ENCODE data around the gene LRRC9.

LRRC9 gene

GRCh38 chr14:59959668-59960067 lies 39.7 kb downstream of the LRRC9 start:
- no peaks in the 10 kb centered on the region for H3K36me3 ChIP-seq (ENCODE audit: insufficient read depth, low read length)
- no peaks in the 10 kb centered on the region for H3K27me3 ChIP-seq (ENCODE audit: control insufficient read depth in 1 of 2, insufficient read depth in 2 of 2, low read length in 2 of 2)
- H3K4me1 ChIP-seq (ENCODE audit: insufficient read depth, low read length) = peaks cover 6% of the 10 kb centered on the region
- no peak overlapping the region for H3K27ac ChIP-seq (ENCODE audit: low read depth, low read length)
- H3K4me3 ChIP-seq (ENCODE audit: low read depth in 1 of 2, low read length in 2 of 2) = no peak overlapping the region
- H3K9ac ChIP-seq (ENCODE audit: low read length) = no peak overlapping the region
- H3K9me3 ChIP-seq (ENCODE audit: low read length) = no peaks in the 10 kb centered on the region

- Histone ChIP-seq H3K9me3 (ENCODE audit: low read length) (no peaks in the 10 kb centered on the region), H3K4me1 (ENCODE audit: insufficient read depth, low read length) (peaks cover 6% of the 10 kb centered on the region), H3K4me3 (ENCODE audit: low read depth in 1 of 2, low read length in 2 of 2) (no peak overlapping the region), H3K9ac (ENCODE audit: low read length) (no peak overlapping the region), H3K27ac (ENCODE audit: low read depth, low read length) (no peak overlapping the region), H3K27me3 (ENCODE audit: control insufficient read depth in 1 of 2, insufficient read depth in 2 of 2, low read length in 2 of 2) (no peaks in the 10 kb centered on the region), H3K36me3 (ENCODE audit: insufficient read depth, low read length) (no peaks in the 10 kb centered on the region)
Observed at GRCh38 chr14:59961518-59962062, 41.6 kb downstream of the LRRC9 start.

GRCh38 chr14:59964251-59965007 lies 44.5 kb downstream of the LRRC9 start:
- no peak overlapping the region for H3K27ac ChIP-seq (ENCODE audit: low read depth, low read length)
- no peaks in the 10 kb centered on the region for H3K9me3 ChIP-seq (ENCODE audit: low read length)
- H3K27me3 ChIP-seq (ENCODE audit: control insufficient read depth in 1 of 2, insufficient read depth in 2 of 2, low read length in 2 of 2) = no peaks in the 10 kb centered on the region
- no peak overlapping the region for H3K4me3 ChIP-seq (ENCODE audit: low read depth in 1 of 2, low read length in 2 of 2)
- no peaks in the 10 kb centered on the region for H3K36me3 ChIP-seq (ENCODE audit: insufficient read depth, low read length)
- H3K9ac ChIP-seq (ENCODE audit: low read length) = no peak overlapping the region
- peaks cover 6% of the 10 kb centered on the region for H3K4me1 ChIP-seq (ENCODE audit: insufficient read depth, low read length)

GRCh38 chr14:59969319-59969718 lies 49.4 kb downstream of the LRRC9 start:
- H3K4me1 ChIP-seq (ENCODE audit: insufficient read depth, low read length) = no peaks in the 10 kb centered on the region
- H3K27me3 ChIP-seq (ENCODE audit: control insufficient read depth in 1 of 2, insufficient read depth in 2 of 2, low read length in 2 of 2) = no peaks in the 10 kb centered on the region
- no peak overlapping the region for H3K27ac ChIP-seq (ENCODE audit: low read depth, low read length)
- no peaks in the 10 kb centered on the region for H3K9me3 ChIP-seq (ENCODE audit: low read length)
- H3K9ac ChIP-seq (ENCODE audit: low read length) = no peak overlapping the region
- H3K4me3 ChIP-seq (ENCODE audit: low read depth in 1 of 2, low read length in 2 of 2) = no peak overlapping the region
- H3K36me3 ChIP-seq (ENCODE audit: insufficient read depth, low read length) = no peaks in the 10 kb centered on the region

DNA sequence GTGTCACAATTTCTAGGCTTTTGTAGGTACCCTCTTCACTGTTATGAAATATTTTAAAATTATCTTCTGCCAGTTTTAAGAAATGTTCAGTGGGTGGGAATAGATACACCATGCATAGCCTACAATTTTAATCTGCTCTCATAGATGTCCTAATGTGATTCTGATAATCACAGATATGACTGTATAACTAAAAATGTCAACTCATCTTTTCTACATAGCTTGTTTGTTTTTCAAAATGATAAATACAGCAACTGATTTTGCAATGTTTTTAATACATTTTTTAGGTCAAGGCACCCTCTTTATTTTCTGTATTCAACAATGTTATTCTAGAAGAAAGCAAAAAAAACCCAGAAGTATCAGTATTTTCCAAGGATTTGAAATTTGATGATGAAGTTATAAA lies 61.6 kb downstream of the LRRC9 start:
- Histone ChIP-seq H3K9me3 (ENCODE audit: low read length) (no peaks in the 10 kb centered on the region), H3K4me1 (ENCODE audit: insufficient read depth, low read length) (no peaks in the 10 kb centered on the region), H3K36me3 (ENCODE audit: insufficient read depth, low read length) (no peaks in the 10 kb centered on the region), H3K4me3 (ENCODE audit: low read depth in 1 of 2, low read length in 2 of 2) (no peak overlapping the region), H3K27me3 (ENCODE audit: control insufficient read depth in 1 of 2, insufficient read depth in 2 of 2, low read length in 2 of 2) (no peaks in the 10 kb centered on the region), H3K27ac (ENCODE audit: low read depth, low read length) (no peak overlapping the region), H3K9ac (ENCODE audit: low read length) (no peak overlapping the region)

GRCh38 chr14:59983048-59983447 lies 63.1 kb downstream of the LRRC9 start:
- no peaks in the 10 kb centered on the region for H3K9me3 ChIP-seq (ENCODE audit: low read length)
- H3K9ac ChIP-seq (ENCODE audit: low read length) = no peak overlapping the region
- H3K4me1 ChIP-seq (ENCODE audit: insufficient read depth, low read length) = no peaks in the 10 kb centered on the region
- no peak overlapping the region for H3K27ac ChIP-seq (ENCODE audit: low read depth, low read length)
- H3K4me3 ChIP-seq (ENCODE audit: low read depth in 1 of 2, low read length in 2 of 2) = no peak overlapping the region
- H3K27me3 ChIP-seq (ENCODE audit: control insufficient read depth in 1 of 2, insufficient read depth in 2 of 2, low read length in 2 of 2) = no peaks in the 10 kb centered on the region
- no peaks in the 10 kb centered on the region for H3K36me3 ChIP-seq (ENCODE audit: insufficient read depth, low read length)

DNA sequence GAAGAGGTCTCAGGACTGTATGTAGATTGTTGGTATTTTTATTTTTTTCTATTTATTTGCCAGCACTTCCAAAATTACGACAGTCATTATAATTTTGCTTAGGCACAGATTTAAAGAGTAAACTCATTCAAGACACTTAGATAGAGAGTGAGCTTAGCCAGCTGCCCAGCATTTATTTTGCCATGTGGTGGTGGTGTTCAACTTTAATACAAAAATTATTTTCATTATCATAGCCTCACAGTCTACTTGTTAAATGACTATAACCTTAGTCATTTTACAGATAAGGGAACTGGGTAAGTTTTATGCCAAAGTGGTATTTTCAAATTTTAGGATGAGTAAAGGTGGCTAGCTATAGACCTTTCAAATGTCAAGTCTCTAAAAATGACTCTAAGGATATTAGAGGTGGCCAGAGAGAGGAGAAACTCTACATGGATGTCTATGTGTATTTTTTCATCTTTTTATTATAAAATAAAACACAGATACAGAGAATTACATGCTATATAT lies 66.7 kb downstream of the LRRC9 start:
- H3K4me1 ChIP-seq (ENCODE audit: insufficient read depth, low read length) = no peaks in the 10 kb centered on the region
- no peaks in the 10 kb centered on the region for H3K9me3 ChIP-seq (ENCODE audit: low read length)
- H3K9ac ChIP-seq (ENCODE audit: low read length) = no peak overlapping the region
- no peak overlapping the region for H3K27ac ChIP-seq (ENCODE audit: low read depth, low read length)
- H3K27me3 ChIP-seq (ENCODE audit: control insufficient read depth in 1 of 2, insufficient read depth in 2 of 2, low read length in 2 of 2) = no peaks in the 10 kb centered on the region
- H3K4me3 ChIP-seq (ENCODE audit: low read depth in 1 of 2, low read length in 2 of 2) = no peak overlapping the region
- no peaks in the 10 kb centered on the region for H3K36me3 ChIP-seq (ENCODE audit: insufficient read depth, low read length)

DNA sequence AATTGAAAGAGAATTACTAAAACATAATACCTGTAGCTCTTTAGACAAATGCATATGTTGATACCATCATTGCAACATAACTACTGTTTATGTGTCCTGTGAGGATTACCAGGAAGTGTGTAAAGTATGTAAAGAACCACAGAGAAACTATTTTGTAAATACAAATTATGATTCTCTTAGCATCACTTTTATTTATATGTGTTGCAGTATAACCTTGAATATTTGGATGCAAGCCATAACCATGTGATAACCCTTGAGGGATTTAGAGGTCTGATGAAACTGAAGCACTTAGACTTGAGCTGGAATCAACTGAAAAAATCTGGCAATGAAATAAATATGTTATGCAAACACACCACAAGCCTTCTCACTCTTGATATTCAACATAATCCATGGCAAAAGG lies 77.5 kb downstream of the LRRC9 start:
- H3K4me3 ChIP-seq (ENCODE audit: low read depth in 1 of 2, low read length in 2 of 2) = no peak overlapping the region
- H3K27ac ChIP-seq (ENCODE audit: low read depth, low read length) = no peak overlapping the region
- no peaks in the 10 kb centered on the region for H3K9me3 ChIP-seq (ENCODE audit: low read length)

DNA sequence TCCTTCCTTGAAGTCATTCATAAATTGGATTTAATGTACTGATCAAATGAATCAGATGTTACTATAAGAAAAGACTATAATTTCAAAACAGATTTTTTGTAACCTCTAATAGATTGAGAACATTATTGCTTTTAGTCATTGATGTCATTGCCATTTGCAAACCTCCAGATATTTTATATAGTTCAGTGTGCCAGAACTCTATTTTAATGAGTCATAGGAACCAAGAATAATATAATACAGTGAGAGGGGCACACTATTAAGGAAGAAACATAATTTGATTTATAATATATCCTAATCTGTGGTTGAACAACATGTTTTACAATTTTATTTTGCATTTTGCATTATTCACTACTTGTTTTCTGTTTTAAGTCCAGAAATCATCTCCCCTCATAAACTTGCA lies 78.0 kb downstream of the LRRC9 start:
- Histone ChIP-seq H3K27ac (ENCODE audit: low read depth, low read length) (no peak overlapping the region), H3K27me3 (ENCODE audit: control insufficient read depth in 1 of 2, insufficient read depth in 2 of 2, low read length in 2 of 2) (no peaks in the 10 kb centered on the region), H3K9me3 (ENCODE audit: low read length) (no peaks in the 10 kb centered on the region), H3K4me1 (ENCODE audit: insufficient read depth, low read length) (peaks cover 7% of the 10 kb centered on the region), H3K36me3 (ENCODE audit: insufficient read depth, low read length) (no peaks in the 10 kb centered on the region), H3K9ac (ENCODE audit: low read length) (no peak overlapping the region), H3K4me3 (ENCODE audit: low read depth in 1 of 2, low read length in 2 of 2) (no peak overlapping the region)

More for the DNA sequence above, 77.5 kb downstream of the LRRC9 start:
- Histone ChIP-seq H3K4me1 (ENCODE audit: insufficient read depth, low read length) (peaks cover 4% of the 10 kb centered on the region), H3K27me3 (ENCODE audit: control insufficient read depth in 1 of 2, insufficient read depth in 2 of 2, low read length in 2 of 2) (no peaks in the 10 kb centered on the region), H3K9ac (ENCODE audit: low read length) (no peak overlapping the region), H3K36me3 (ENCODE audit: insufficient read depth, low read length) (no peaks in the 10 kb centered on the region)

- Histone ChIP-seq H3K36me3 (ENCODE audit: insufficient read depth, low read length) (no peaks in the 10 kb centered on the region), H3K27me3 (ENCODE audit: control insufficient read depth in 1 of 2, insufficient read depth in 2 of 2, low read length in 2 of 2) (no peaks in the 10 kb centered on the region), H3K4me1 (ENCODE audit: insufficient read depth, low read length) (peaks cover 7% of the 10 kb centered on the region), H3K27ac (ENCODE audit: low read depth, low read length) (no peak overlapping the region), H3K9ac (ENCODE audit: low read length) (no peak overlapping the region), H3K4me3 (ENCODE audit: low read depth in 1 of 2, low read length in 2 of 2) (no peak overlapping the region), H3K9me3 (ENCODE audit: low read length) (no peaks in the 10 kb centered on the region)
Observed at GRCh38 chr14:59998564-59998963, 78.6 kb downstream of the LRRC9 start.

DNA sequence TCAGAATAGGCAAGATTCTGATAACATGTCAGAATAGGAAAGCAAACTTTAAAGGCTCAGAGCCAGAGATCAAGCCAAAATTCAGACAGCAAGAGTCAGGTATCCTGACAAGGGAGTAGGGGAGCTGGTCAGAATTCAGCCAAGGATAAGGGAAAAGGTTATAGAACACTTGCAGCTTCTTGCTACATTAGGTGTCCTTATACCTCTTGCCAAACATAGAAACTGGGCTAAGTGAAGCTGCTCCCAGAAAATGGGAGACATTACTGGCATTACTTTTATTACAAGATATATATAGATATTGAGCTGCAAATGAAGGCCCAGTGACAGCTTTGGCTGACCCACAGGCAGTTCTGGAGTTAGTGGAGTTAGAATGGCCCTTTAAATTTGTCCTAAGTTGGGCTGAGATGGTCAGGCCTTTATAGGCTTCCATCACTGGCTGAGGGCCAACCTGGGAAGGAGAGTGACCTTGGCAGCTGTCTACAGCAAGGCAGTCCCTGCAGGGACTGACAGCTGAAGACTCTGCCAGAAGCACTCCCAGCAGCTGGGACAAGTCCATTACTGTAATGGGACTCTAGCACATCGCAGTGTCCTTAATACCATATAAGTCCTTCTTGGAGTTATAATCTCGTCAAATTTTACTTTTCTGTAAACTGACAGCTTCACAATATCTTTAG lies 83.0 kb downstream of the LRRC9 start:
- Histone ChIP-seq H3K36me3 (ENCODE audit: insufficient read depth, low read length) (no peaks in the 10 kb centered on the region), H3K9ac (ENCODE audit: low read length) (no peak overlapping the region), H3K4me3 (ENCODE audit: low read depth in 1 of 2, low read length in 2 of 2) (no peak overlapping the region), H3K4me1 (ENCODE audit: insufficient read depth, low read length) (peaks cover 3% of the 10 kb centered on the region), H3K27me3 (ENCODE audit: control insufficient read depth in 1 of 2, insufficient read depth in 2 of 2, low read length in 2 of 2) (no peaks in the 10 kb centered on the region), H3K27ac (ENCODE audit: low read depth, low read length) (no peak overlapping the region), H3K9me3 (ENCODE audit: low read length) (no peaks in the 10 kb centered on the region)

Measured in muscle layer of colon (tissue), 2 donors.